ENCODE data around the gene CDC14A.

Gene CDC14A

DNA sequence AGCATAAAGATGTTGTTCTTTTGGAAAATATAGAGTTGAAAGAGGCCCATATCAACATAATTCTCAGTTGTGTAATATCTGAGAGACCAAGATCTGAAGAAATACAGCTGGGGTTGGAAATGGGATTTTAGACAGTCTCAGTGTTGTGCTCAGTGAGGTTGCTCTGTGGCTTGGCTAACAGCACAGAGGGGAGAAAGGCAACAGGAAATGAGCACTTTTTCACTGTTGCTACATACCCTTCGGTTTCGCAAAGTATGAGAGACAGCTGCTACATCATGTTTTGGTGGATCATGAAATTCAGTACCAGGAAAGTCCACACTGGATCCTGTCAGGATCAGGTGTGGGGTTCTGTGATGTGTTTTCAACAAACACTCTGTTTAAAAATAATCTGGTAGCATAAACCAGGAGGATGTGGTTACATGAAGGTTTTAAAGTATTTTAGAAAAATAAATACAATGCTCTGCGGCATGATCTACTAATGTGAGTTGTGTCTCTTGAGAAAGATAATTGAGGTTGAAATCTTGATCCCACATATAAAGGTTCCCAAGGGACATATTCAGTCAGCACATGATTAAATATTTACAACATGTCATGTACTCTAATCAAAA lies 178.7 kb downstream of the CDC14A start:
- Histone ChIP-seq H3K9me3 (ENCODE audit: control insufficient read depth, insufficient read depth, low read length) (no peaks in the 10 kb centered on the region), H3K9ac (ENCODE audit: low read depth, low read length) (no peak overlapping the region), H3K4me1 (ENCODE audit: insufficient read depth, low read length) (no peaks in the 10 kb centered on the region), H3K36me3 (ENCODE audit: insufficient read depth, low read length) (no peaks in the 10 kb centered on the region)

DNA sequence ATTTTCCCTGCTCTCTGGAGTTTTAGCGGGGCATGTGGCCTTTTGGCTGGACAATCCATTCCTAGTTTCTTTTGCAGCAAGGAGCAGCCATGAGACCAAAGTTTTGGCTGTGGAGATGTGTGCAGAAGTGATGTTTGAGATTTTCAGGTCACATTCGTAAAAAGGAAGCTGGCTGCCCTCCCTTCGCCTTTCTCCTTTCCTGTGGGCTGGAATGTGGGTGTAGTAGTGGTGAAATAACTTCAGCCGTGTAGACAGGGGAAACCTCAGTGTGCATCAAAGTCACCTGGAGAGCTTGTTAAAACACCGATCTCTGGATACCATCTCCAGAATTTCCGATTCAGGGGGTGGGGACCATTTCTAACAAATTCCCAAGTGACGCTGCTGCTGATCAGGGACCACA lies 180.3 kb downstream of the CDC14A start:
- no peaks in the 10 kb centered on the region for H3K9me3 ChIP-seq (ENCODE audit: control insufficient read depth, insufficient read depth, low read length)
- H3K36me3 ChIP-seq (ENCODE audit: insufficient read depth, low read length): no peaks in the 10 kb centered on the region
- no peaks in the 10 kb centered on the region for H3K4me1 ChIP-seq (ENCODE audit: insufficient read depth, low read length)
- no peak overlapping the region for H3K9ac ChIP-seq (ENCODE audit: low read depth, low read length)

DNA sequence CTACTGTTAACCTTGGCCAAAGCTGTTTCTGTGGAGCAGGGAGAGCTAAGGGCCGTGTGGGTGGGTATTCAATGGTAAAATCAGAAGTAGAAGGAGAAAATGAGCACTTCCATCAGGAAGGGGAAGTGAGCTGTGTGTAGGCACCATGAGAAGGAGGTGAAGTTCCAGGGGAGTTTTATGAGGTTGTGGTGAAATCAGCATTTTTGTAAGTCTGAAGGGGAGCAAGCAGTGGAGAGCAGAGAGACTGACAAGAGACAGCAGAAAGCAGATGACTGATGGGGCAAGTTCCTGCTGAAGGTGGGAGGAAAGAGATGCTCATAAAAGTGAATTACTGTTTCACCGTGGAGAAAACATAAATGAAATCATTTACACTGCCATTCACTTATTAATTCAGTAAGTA lies 183.0 kb downstream of the CDC14A start:
- no peaks in the 10 kb centered on the region for H3K36me3 ChIP-seq (ENCODE audit: insufficient read depth, low read length)
- H3K9ac ChIP-seq (ENCODE audit: low read depth, low read length): no peak overlapping the region
- H3K4me1 ChIP-seq (ENCODE audit: insufficient read depth, low read length): no peaks in the 10 kb centered on the region
- no peaks in the 10 kb centered on the region for H3K9me3 ChIP-seq (ENCODE audit: control insufficient read depth, insufficient read depth, low read length)

- H3K9me3 ChIP-seq (ENCODE audit: control insufficient read depth, insufficient read depth, low read length): no peaks in the 10 kb centered on the region
- no peaks in the 10 kb centered on the region for H3K4me1 ChIP-seq (ENCODE audit: insufficient read depth, low read length)
- no peaks in the 10 kb centered on the region for H3K36me3 ChIP-seq (ENCODE audit: insufficient read depth, low read length)
- H3K9ac ChIP-seq (ENCODE audit: low read depth, low read length): no peak overlapping the region
Measured at GRCh38 chr1:100536031-100536430, 183.7 kb downstream of the CDC14A start.

DNA sequence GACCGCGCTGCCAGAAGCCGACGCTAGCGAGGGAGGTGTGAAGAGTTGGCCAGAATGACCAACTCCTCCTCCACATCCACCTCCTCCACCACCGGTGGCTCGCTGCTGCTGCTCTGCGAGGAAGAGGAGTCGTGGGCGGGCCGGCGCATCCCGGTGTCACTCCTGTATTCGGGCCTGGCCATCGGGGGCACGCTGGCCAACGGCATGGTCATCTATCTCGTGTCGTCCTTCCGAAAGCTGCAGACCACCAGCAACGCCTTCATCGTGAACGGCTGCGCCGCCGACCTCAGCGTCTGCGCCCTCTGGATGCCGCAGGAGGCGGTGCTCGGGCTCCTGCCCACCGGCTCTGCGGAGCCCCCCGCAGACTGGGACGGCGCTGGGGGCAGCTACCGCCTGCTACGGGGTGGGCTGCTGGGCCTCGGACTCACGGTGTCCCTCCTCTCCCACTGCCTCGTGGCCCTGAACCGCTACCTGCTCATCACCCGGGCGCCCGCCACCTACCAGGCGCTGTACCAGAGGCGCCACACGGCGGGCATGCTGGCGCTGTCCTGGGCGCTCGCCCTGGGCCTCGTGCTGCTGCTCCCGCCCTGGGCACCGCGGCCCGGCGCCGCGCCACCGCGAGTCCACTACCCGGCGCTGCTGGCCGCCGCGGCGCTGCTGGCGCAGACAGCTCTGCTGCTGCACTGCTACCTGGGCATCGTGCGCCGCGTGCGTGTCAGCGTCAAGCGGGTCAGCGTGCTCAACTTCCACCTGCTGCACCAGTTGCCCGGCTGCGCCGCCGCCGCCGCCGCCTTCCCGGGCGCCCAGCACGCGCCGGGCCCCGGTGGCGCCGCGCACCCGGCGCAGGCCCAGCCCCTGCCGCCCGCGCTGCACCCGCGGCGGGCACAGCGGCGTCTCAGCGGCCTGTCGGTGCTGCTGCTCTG lies 186.9 kb downstream of the CDC14A start:
- Histone ChIP-seq H3K9ac (ENCODE audit: low read depth, low read length) (peak overlapping the region; percentile 30; the same call in 1 of the 2 replicates), H3K36me3 (ENCODE audit: insufficient read depth, low read length) (no peaks in the 10 kb centered on the region), H3K4me1 (ENCODE audit: insufficient read depth, low read length) (no peaks in the 10 kb centered on the region)

GRCh38 chr1:100539836-100540536 lies 187.7 kb downstream of the CDC14A start:
- peak overlapping the region; percentile 30; the same call in 1 of the 2 replicates for H3K9ac ChIP-seq (ENCODE audit: low read depth, low read length)
- H3K4me1 ChIP-seq (ENCODE audit: insufficient read depth, low read length): no peaks in the 10 kb centered on the region
- H3K9me3 ChIP-seq (ENCODE audit: control insufficient read depth, insufficient read depth, low read length): peaks cover 5% of the 10 kb centered on the region; the same call in 1 of the 2 replicates
- H3K36me3 ChIP-seq (ENCODE audit: insufficient read depth, low read length): no peaks in the 10 kb centered on the region

More for the DNA sequence above, 186.9 kb downstream of the CDC14A start:
- peaks cover 5% of the 10 kb centered on the region; the same call in 1 of the 2 replicates for H3K9me3 ChIP-seq (ENCODE audit: control insufficient read depth, insufficient read depth, low read length)

GRCh38 chr1:100542285-100542684 lies 190.0 kb downstream of the CDC14A start:
- peaks cover 5% of the 10 kb centered on the region; the same call in 1 of the 2 replicates for H3K9me3 ChIP-seq (ENCODE audit: control insufficient read depth, insufficient read depth, low read length)
- H3K36me3 ChIP-seq (ENCODE audit: insufficient read depth, low read length): no peaks in the 10 kb centered on the region
- H3K4me1 ChIP-seq (ENCODE audit: insufficient read depth, low read length): no peaks in the 10 kb centered on the region
- H3K9ac ChIP-seq (ENCODE audit: low read depth, low read length): no peak overlapping the region

GRCh38 chr1:100543640-100544039 lies 191.3 kb downstream of the CDC14A start:
- no peaks in the 10 kb centered on the region for H3K36me3 ChIP-seq (ENCODE audit: insufficient read depth, low read length)
- no peak overlapping the region for H3K9ac ChIP-seq (ENCODE audit: low read depth, low read length)
- no peaks in the 10 kb centered on the region for H3K4me1 ChIP-seq (ENCODE audit: insufficient read depth, low read length)
- H3K9me3 ChIP-seq (ENCODE audit: control insufficient read depth, insufficient read depth, low read length): peaks cover 5% of the 10 kb centered on the region; the same call in 1 of the 2 replicates

DNA sequence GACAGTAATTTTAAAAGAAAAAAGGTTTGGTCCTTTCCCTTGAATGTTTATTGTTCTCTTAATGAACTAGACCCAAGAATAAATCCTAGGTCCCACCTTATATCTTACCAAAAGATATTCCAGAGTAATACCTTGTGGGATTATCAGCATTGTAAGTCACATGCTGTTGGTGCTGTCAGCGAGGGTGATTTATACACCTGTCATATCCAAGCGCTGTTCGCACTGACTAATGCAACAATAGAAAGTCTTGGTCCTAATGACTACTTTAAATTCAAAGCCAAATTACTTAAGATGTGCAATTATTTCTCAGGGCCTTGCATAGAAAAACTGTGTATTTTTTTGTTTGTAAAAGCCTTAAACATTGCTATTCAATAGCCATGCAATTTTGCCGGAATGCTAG lies 192.5 kb downstream of the CDC14A start:
- Histone ChIP-seq H3K36me3 (ENCODE audit: insufficient read depth, low read length) (no peaks in the 10 kb centered on the region), H3K4me1 (ENCODE audit: insufficient read depth, low read length) (no peaks in the 10 kb centered on the region), H3K9ac (ENCODE audit: low read depth, low read length) (no peak overlapping the region), H3K9me3 (ENCODE audit: control insufficient read depth, insufficient read depth, low read length) (peaks cover 5% of the 10 kb centered on the region; the same call in 1 of the 2 replicates)

DNA sequence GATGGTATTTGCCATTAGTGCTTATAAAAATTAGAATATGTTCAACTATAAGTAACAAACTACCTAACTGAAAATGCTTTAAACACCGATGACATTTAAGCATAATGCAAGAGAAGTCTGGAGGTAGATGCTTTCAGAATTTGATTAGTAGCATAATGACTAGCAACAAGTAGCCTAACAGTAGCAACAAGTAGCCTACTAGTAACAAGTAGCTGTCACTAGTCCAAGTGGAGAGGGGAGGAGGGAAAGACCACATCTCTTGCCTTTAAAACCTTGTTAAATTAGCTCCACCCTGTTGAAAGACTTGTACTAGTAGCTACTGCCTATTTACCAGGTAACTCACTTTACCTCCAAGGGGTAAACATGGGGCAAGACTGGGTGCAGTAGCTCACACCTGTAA lies 193.5 kb downstream of the CDC14A start:
- no peaks in the 10 kb centered on the region for H3K36me3 ChIP-seq (ENCODE audit: insufficient read depth, low read length)
- no peaks in the 10 kb centered on the region for H3K4me1 ChIP-seq (ENCODE audit: insufficient read depth, low read length)
- no peak overlapping the region for H3K9ac ChIP-seq (ENCODE audit: low read depth, low read length)
- H3K9me3 ChIP-seq (ENCODE audit: control insufficient read depth, insufficient read depth, low read length): peaks cover 5% of the 10 kb centered on the region; the same call in 1 of the 2 replicates

- Histone ChIP-seq H3K36me3 (ENCODE audit: insufficient read depth, low read length) (no peaks in the 10 kb centered on the region), H3K9ac (ENCODE audit: low read depth, low read length) (no peak overlapping the region), H3K4me1 (ENCODE audit: insufficient read depth, low read length) (no peaks in the 10 kb centered on the region), H3K9me3 (ENCODE audit: control insufficient read depth, insufficient read depth, low read length) (no peaks in the 10 kb centered on the region)
Measured at GRCh38 chr1:100552031-100552430, 199.7 kb downstream of the CDC14A start.

- Histone ChIP-seq H3K4me1 (ENCODE audit: insufficient read depth, low read length) (no peaks in the 10 kb centered on the region), H3K36me3 (ENCODE audit: insufficient read depth, low read length) (no peaks in the 10 kb centered on the region), H3K9me3 (ENCODE audit: control insufficient read depth, insufficient read depth, low read length) (no peaks in the 10 kb centered on the region), H3K9ac (ENCODE audit: low read depth, low read length) (no peak overlapping the region)
Measured at GRCh38 chr1:100552922-100553321, 200.6 kb downstream of the CDC14A start.

DNA sequence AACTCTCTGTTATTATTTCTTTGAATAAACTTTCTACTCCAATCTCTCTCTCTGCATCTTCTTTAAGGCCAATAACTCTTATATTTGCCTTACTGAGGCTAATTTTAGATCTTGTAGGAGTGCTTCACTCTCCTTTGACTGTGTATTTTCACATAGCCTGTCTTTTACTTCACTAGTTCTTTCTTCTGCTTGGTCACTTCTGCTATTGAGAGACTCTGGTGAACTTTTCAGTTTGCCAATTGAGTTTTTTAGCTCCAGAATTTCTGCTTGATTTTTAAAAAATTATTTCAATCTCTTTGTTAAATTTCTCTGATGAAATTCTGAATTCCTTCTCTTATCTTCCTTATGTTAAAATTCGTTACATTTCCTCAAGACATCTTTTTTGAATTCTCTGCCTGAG lies 203.9 kb downstream of the CDC14A start:
- Histone ChIP-seq H3K4me1 (ENCODE audit: insufficient read depth, low read length) (no peaks in the 10 kb centered on the region), H3K9ac (ENCODE audit: low read depth, low read length) (no peak overlapping the region), H3K36me3 (ENCODE audit: insufficient read depth, low read length) (no peaks in the 10 kb centered on the region), H3K9me3 (ENCODE audit: control insufficient read depth, insufficient read depth, low read length) (no peaks in the 10 kb centered on the region)

- H3K9me3 ChIP-seq (ENCODE audit: control insufficient read depth, insufficient read depth, low read length): no peaks in the 10 kb centered on the region
- H3K36me3 ChIP-seq (ENCODE audit: insufficient read depth, low read length): no peaks in the 10 kb centered on the region
- no peak overlapping the region for H3K9ac ChIP-seq (ENCODE audit: low read depth, low read length)
- H3K4me1 ChIP-seq (ENCODE audit: insufficient read depth, low read length): no peaks in the 10 kb centered on the region
Measured at GRCh38 chr1:100556925-100557605, 204.8 kb downstream of the CDC14A start.

All from ES-I3 (cell line).